ENCODE measurements around the gene SMYD3. TPM values are rescaled to one million over a fixed set of nuclear protein-coding genes. Genes with fewer than 3 reads are reported as not detected.

SMYD3 gene
- total and polyA plus RNA-seq, 2 donors (not counting 3 experiments of a cell fraction or from before 2014, with no cell fraction given), result 16.0 to 32.1 TPM

DNA sequence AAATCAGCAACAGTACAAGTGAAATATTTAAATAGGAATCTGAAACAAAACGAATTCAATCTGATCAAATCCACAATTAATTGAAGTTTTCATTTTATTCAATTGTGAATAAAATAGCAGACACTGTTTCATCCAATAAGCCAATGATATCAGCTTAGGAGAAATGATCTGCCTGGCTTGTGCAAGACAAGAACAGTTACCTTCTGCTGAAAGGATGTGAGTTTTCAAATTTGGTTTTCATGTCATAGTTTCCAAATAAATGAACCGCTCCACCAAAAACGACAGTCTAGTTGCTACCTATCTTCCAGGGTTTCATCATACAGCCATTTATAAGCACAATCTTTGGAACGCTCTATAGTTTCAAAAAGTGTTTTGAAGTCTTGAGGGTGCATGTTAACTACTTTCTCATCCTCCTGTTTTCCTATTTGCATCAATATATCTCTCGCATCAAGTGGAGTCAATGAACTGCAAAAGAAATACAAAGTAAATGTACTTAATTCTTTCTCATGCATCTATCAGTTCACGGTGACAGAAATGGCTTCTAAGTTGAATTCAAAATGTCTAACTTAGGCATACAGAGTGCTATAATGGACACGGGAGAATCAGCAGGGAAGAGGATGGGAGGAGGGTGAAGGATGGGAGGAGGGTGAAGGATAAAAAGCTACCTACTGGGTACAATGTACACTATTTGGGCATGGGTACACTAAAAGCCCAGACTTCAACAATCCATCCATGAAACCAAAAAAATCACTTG lies 33.8 kb upstream of the SMYD3 start:
- BruUV-seq (replicated peaks), result no TSS peak

DNA sequence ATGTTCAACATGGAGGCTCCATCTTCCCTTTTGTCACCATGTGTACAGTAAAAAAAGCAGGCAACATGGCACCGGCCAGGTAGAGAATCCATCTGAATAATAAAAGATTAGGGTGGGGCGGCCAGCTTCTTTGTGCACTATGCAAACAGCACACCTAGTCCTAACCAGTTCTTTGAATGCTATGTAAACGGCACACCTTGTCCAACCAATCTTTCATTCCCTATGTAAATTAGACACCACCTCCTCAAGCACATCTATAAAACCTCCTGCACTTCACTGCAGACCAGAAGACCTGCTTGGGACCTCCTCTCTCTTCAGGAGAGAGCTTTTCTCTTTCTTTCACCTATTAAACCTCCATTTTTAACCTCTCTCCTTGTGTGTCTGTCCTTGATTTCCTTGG lies 30.8 kb upstream of the SMYD3 start:
- Histone ChIP-seq H3K79me2 (ENCODE audit: control insufficient read depth, insufficient read depth, low read length) (no peaks in the 10 kb centered on the region), H3K4me1 (ENCODE audit: control insufficient read depth, extremely low read depth, insufficient read depth, low read length) (no peaks in the 10 kb centered on the region), H3K4me3 (replicated peaks in 1 of 3; ENCODE audit: insufficient read depth in 1 of 3, low read depth in 1 of 3, low read length in 3 of 3) (no peak overlapping the region), H3K9ac (replicated peaks; ENCODE audit: extremely low read depth, insufficient read depth, low read length) (no peak overlapping the region), H3K36me3 (ENCODE audit: control insufficient read depth in 2 of 2, extremely low read depth in 1 of 2, insufficient read depth in 2 of 2, low read length in 2 of 2) (peaks cover 0 to 4% of the 10 kb centered on the region in 2 experiments), H3K27me3 (ENCODE audit: control insufficient read depth in 2 of 2, insufficient read depth in 2 of 2, low read length in 2 of 2) (peaks cover 1 to 8% of the 10 kb centered on the region in 2 experiments), H3K9me3 (replicated peaks; ENCODE audit: control insufficient read depth, insufficient read depth, low read length) (no peaks in the 10 kb centered on the region), H3K4me2 (ENCODE audit: insufficient read depth, low read length) (no peak overlapping the region), H2AFZ (ENCODE audit: low read depth, low read length) (no peak overlapping the region), H4K20me1 (replicated peaks; ENCODE audit: control insufficient read depth, extremely low read depth, insufficient read depth, low read length) (no peaks in the 10 kb centered on the region), H3K9me1 (replicated peaks; ENCODE audit: control insufficient read depth, extremely low read depth, insufficient read depth, low read length) (no peaks in the 10 kb centered on the region), H3K27ac (ENCODE audit: insufficient read depth, low read depth, low read length) (no peak overlapping the region)
- FAIRE-seq, result no peak
- no peak for TF ChIP-seq EZH2 (IDR thresholded peaks at IDR 0.05; ENCODE audit: borderline replicate concordance, low read depth, low read length, severe bottlenecking)
- TF ChIP-seq GATA2 (IDR thresholded peaks at IDR 0.05; ENCODE audit: insufficient read depth, insufficient read length, low read depth, low read length), result no peak
- TF ChIP-seq, protein P1, sequence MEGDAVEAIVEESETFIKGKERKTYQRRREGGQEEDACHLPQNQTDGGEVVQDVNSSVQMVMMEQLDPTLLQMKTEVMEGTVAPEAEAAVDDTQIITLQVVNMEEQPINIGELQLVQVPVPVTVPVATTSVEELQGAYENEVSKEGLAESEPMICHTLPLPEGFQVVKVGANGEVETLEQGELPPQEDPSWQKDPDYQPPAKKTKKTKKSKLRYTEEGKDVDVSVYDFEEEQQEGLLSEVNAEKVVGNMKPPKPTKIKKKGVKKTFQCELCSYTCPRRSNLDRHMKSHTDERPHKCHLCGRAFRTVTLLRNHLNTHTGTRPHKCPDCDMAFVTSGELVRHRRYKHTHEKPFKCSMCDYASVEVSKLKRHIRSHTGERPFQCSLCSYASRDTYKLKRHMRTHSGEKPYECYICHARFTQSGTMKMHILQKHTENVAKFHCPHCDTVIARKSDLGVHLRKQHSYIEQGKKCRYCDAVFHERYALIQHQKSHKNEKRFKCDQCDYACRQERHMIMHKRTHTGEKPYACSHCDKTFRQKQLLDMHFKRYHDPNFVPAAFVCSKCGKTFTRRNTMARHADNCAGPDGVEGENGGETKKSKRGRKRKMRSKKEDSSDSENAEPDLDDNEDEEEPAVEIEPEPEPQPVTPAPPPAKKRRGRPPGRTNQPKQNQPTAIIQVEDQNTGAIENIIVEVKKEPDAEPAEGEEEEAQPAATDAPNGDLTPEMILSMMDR (IDR thresholded peaks at IDR 0.05; ENCODE audit: extremely low read depth in 1 of 2, insufficient read depth in 1 of 2, low read depth in 1 of 2, low read length in 2 of 2), result no peak
- no peak for TF ChIP-seq JUN (IDR thresholded peaks at IDR 0.05; ENCODE audit: borderline replicate concordance, insufficient read depth, insufficient read length, low read depth)
- no peak for TF ChIP-seq POLR2AphosphoS5 (IDR thresholded peaks at IDR 0.05; ENCODE audit: insufficient read depth, low read depth, low read length)
- TF ChIP-seq, protein P2, sequence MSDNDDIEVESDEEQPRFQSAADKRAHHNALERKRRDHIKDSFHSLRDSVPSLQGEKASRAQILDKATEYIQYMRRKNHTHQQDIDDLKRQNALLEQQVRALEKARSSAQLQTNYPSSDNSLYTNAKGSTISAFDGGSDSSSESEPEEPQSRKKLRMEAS (IDR thresholded peaks at IDR 0.05; ENCODE audit: insufficient read depth, insufficient read length), result no peak
- no peak for TF ChIP-seq MYC (IDR thresholded peaks at IDR 0.05; ENCODE audit: low read depth, low read length)
- TF ChIP-seq FOS (IDR thresholded peaks at IDR 0.05; ENCODE audit: borderline replicate concordance, insufficient read depth, low read length), result no peak
- no peak for TF ChIP-seq POLR2A (IDR thresholded peaks at IDR 0.05; ENCODE audit: low read depth, low read length)
- POLR2A ChIA-PET, result no interaction called here
- CTCF ChIA-PET, result interaction anchor here (0.9 kb wide), 1 partner anchor 31 kb away, joined by 4 read pairs; the partner anchor contains the start of gene SMYD3
- dilution Hi-C loops (cut with MboI; ENCODE audit: extremely low pct_ligation_motif_present, low sequenced_read_pairs), result no loop called here
- intact Hi-C loops (cut with micrococcal nuclease), result no loop called here
- DNase-seq (ENCODE audit: low read depth, low spot score), result no peak
- BruUV-seq (replicated peaks), result no TSS peak

More for the DNA sequence above, 33.8 kb upstream of the SMYD3 start:
- no peaks in the 10 kb centered on the region for H3K27me3 ChIP-seq (ENCODE audit: control insufficient read depth in 2 of 2, insufficient read depth in 2 of 2, low read length in 2 of 2)
- POLR2A ChIA-PET, result interaction anchor here (0.7 kb wide), 1 partner anchor 47 kb away, joined by 3 read pairs; no protein-coding TSS in a partner anchor
- no peak overlapping the region for H3K4me3 ChIP-seq (replicated peaks in 1 of 3; ENCODE audit: insufficient read depth in 1 of 3, low read depth in 1 of 3, low read length in 3 of 3)
- no peaks in the 10 kb centered on the region for H3K79me2 ChIP-seq (ENCODE audit: control insufficient read depth, insufficient read depth, low read length)
- no peak overlapping the region for H3K9ac ChIP-seq (replicated peaks; ENCODE audit: extremely low read depth, insufficient read depth, low read length)
- no peaks in the 10 kb centered on the region for H3K9me3 ChIP-seq (replicated peaks; ENCODE audit: control insufficient read depth, insufficient read depth, low read length)
- peak; percentile 4 for FAIRE-seq
- H3K36me3 ChIP-seq (ENCODE audit: control insufficient read depth in 2 of 2, extremely low read depth in 1 of 2, insufficient read depth in 2 of 2, low read length in 2 of 2), result peaks cover 4 to 8% of the 10 kb centered on the region in 2 experiments
- TF ChIP-seq MYC (IDR thresholded peaks at IDR 0.05; ENCODE audit: low read depth, low read length) (no peak), FOS (IDR thresholded peaks at IDR 0.05; ENCODE audit: borderline replicate concordance, insufficient read depth, low read length) (no peak), JUN (IDR thresholded peaks at IDR 0.05; ENCODE audit: borderline replicate concordance, insufficient read depth, insufficient read length, low read depth) (no peak)
- TF ChIP-seq, protein P2 (IDR thresholded peaks at IDR 0.05; ENCODE audit: insufficient read depth, insufficient read length), result no peak
- H4K20me1 ChIP-seq (replicated peaks; ENCODE audit: control insufficient read depth, extremely low read depth, insufficient read depth, low read length), result no peaks in the 10 kb centered on the region
- H2AFZ ChIP-seq (ENCODE audit: low read depth, low read length), result no peak overlapping the region
- intact Hi-C loops (cut with micrococcal nuclease), result no loop called here
- H3K9me1 ChIP-seq (replicated peaks; ENCODE audit: control insufficient read depth, extremely low read depth, insufficient read depth, low read length), result no peaks in the 10 kb centered on the region
- H3K4me1 ChIP-seq (ENCODE audit: control insufficient read depth, extremely low read depth, insufficient read depth, low read length), result no peaks in the 10 kb centered on the region
- no peak overlapping the region for H3K4me2 ChIP-seq (ENCODE audit: insufficient read depth, low read length)
- dilution Hi-C loops (cut with MboI; ENCODE audit: extremely low pct_ligation_motif_present, low sequenced_read_pairs), result no loop called here
- H3K27ac ChIP-seq (ENCODE audit: insufficient read depth, low read depth, low read length), result no peak overlapping the region
- no peak for DNase-seq (ENCODE audit: low read depth, low spot score)
- CTCF ChIA-PET, result interaction anchor here (0.9 kb wide), 1 partner anchor 23 kb away, joined by 3 read pairs; no protein-coding TSS in a partner anchor
